DMS 273 treated with DMSO at 0.1 percent for 48 hours (cell line): ENCODE results near the gene ADK.
"Not testable (repeated sequence)": the region's sequence is repeated elsewhere in the genome, so short reads cannot be mapped to it uniquely, and the experiment has no call there.

ENCODE experiments used
- DNase-seq: peaks from one replicate; lab custom pipeline; 2025; lab: John Stamatoyannopoulos, UW

The ADK gene

DNA sequence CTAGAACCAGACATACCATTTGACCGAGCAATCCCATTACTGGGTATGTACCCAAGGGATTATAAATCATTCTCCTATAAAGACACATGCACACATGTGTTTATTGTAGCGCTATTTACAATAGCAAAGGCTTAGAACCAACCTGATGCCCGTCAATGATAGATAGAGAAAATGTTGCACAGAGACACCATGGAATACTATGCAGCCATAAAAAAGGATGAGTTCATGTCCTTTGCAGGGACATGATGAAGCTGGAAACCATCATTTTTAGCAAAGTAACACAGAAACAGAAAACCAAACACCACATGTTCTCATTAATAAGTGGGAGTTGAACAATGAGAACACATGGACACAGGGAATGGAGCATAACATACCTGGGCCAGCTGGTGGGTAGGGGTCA is 202.0 kb downstream of the ADK start:
- not testable (repeated sequence) for DNase-seq

DNA sequence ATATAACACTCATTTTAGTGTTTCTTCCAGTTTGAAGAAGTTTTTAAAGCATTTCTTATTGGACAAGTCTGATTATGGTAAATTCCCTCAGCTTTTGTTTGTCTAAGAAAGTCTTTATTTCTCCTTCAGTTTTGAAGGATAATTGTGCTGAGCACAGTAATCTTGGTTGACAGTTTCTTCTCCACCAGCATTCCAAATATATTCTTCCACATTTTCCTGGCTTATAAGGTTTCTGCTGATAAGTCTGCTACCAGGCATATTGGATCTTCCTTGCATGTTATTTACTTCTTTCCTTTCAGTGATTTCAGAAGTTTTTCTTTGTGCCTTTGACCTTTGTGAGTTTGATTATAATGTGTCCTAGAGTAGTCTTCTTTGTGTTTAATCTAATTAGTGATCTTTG is 210.7 kb downstream of the ADK start:
- no peak for DNase-seq

DNA sequence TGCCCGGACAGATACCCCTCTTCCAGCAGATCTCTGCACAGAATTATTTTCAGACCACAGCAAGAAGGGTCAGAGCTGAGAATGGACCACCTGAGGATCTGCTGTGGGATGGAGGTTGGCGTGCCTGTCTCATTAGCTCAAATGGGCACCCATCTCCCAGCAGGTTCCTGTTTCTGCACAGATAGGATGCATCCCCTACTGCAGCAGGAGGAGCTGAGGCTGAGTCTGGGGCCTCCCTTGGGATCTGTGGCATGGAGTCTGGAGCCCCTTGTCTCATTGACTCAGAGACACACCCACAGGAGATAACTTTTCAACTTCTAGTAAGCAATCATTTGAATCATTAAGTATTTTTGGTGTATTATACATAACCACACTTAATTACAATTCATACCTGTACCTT is 212.7 kb downstream of the ADK start:
- no peak for DNase-seq

GRCh38 chr10:74365109-74365508 is 214.1 kb downstream of the ADK start:
- DNase-seq = no peak

GRCh38 chr10:74371696-74372095 is 220.7 kb downstream of the ADK start:
- no peak for DNase-seq

DNA sequence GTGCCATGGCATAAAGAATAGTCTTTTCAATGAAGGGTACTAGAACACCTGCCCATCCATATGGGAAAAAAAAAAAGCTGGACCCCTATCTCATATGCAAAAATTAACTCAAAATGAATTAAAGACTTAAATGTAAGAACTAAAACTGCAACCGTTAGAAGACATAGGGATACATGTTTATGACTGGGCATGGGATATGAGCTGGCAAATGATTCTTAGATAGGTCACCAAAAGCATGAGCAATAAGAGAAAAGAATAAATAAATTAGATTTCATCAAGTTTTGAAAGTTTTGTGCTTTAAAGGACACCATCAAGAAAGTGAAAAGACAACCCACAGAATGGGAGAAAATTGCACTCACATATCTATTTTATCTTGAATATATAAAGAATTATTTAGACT is 222.0 kb downstream of the ADK start:
- no peak for DNase-seq

DNA sequence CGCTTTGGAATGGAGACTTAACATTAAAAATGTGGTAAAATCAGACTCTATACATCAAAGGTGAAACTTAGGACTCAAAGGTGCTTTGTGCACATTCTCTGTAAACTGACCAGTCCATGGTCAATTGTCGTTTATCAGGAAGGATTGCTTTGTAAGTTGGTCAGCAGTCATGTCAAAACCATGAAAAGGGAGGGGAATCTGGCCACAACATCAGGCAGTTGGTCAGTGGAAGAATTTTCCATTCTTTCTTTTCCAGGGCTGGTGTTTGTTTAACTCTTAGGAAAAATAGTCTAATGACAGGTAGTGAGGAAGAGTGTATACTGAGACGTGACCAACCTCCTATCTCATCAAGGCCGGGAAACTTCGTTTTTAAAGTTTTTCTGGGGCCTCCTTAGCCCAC is 226.5 kb downstream of the ADK start:
- no peak for DNase-seq

GRCh38 chr10:74379474-74379873 is 228.5 kb downstream of the ADK start:
- no peak for DNase-seq

DNA sequence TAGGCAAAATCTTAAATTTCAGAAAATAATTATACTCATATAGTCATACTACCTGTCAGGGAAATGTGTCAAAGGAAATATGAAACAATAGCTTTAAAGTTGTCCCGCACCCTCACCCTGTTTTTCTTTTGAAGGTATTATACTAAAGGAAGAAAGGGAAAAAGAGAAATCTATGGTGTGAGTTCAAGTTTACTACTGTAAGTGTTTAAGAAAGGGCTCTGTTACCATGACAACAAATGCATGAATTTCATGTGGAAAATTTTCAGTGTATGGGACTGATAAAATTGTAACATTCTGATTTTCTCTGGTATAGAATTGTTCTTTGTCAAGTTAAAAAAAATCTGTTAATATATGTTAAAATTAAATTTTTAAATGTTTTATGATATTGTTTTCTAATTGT is 229.8 kb downstream of the ADK start:
- DNase-seq = no peak

DNA sequence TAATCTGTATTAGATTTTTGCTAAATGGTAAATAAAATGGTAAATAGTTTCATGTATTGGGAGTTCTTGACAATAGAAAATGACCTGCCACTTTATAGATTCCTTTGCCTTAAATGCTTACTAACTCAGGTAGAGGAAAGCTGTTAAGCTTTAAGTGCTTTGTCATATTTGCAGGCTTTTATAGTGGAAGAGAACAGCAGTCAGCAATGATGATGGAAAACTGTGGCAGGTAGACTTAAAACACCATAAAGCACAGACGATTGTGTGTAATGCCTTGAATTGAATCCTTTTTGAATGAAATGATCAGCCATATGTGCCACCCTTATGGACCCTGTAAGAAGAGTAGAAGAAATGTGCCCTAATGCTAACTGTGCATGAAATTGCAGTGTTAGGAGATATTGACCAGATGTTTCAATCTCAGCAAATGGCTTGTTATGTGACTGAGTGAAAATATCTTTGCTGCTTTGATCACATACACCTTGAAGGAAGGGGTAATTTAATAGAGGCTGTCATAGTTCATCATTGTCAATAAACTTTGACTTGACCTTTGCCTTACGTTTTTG is 230.4 kb downstream of the ADK start:
- peak; percentile 51 for DNase-seq

- no peak for DNase-seq
These were observed 231.6 kb downstream of the ADK start for GRCh38 chr10:74382663-74383062.

- no peak for DNase-seq
These were observed 232.6 kb downstream of the ADK start for GRCh38 chr10:74383642-74384041.

- DNase-seq = no peak
These were observed 233.7 kb downstream of the ADK start for GRCh38 chr10:74384615-74385183.

DNA sequence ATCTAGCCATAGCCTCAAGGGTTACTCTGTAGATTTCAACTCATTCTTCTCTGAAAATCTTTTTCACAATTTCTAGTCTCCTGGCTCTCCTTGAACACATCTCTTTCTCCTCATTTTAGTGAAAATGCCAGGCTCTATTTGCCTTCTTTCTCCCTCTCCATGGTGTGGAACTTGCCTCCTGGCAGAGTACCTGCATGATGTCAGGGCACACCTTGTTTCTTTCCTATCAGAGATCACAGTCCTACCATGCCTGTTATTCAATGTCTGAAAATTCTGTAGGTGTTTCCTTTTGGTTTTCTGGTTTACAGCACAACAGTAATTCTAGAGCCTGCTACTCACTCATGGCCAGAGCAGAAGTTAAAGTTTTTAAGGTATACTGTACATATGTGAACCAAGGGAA is 237.8 kb downstream of the ADK start:
- DNase-seq = no peak

DNA sequence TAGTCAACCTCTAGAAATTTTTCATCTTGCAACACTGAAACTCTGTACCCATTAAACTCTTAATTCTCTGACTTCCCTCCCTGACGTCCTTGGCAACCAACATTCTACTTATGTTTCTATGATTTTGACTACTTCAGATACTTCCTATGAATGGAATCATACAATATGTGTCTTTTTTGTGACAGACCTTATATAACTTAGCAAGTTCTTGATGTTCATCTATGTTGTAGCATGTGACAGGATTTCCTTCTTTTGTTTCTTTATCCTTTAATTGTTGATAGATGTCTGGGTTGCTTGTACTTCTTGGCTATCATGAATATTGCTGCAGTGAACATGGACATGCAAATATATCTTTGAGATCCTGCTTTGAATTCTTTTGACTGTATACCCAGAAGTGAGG is 240.8 kb downstream of the ADK start:
- DNase-seq = no peak

GRCh38 chr10:74394416-74394969 is 243.5 kb downstream of the ADK start:
- DNase-seq = no peak

- DNase-seq = no peak
These were observed 249.2 kb downstream of the ADK start for GRCh38 chr10:74400186-74400585.

DNA sequence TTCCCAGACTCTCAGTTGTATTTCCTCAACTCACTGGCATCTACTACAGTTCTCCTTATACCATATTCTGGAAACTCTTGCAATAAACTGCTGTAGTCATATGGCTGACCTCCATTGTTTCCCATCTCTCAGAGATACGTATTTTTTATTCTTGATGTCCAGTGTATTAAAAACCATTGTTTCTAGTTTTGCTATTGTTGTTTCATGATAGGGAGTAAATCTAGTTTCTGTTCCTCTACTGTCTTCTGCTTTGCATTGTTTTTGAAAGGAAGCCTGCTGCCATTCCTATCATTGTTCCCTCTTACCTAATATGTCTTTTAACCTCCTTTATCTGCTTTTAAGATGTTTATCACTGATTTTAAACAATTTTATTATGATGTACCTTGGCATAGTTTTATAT is 255.0 kb downstream of the ADK start:
- no peak for DNase-seq

DNA sequence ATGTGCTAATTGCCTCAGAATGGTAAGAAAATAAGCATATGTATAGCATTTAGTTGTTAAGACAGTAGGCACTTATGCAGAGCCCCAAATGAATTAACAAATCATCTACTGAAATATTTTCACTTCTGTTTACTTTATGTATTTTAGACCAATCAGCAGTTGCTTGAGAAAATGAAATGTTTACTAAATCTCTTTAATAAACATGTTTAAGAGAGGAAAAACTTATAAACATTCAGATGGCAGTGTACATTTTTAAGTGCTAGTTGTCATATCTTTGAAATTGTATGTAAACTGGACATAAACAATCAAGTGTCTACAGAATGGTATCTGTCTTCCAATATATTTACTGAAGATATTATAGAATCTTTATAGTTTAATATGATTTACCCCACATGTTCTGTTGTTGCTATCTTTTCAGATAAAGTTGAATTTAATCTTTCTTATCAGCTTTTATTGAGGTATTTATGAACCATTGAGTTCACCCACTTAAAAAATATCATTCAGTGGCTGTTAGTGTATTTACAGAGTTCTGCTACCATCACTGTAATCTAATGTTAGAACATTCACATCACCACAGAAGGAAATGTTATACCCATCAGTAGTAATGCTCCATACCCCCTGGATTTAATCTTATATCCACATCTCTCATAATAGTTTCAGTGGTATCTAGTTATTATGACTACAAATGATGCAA is 264.3 kb downstream of the ADK start:
- no peak for DNase-seq

DNA sequence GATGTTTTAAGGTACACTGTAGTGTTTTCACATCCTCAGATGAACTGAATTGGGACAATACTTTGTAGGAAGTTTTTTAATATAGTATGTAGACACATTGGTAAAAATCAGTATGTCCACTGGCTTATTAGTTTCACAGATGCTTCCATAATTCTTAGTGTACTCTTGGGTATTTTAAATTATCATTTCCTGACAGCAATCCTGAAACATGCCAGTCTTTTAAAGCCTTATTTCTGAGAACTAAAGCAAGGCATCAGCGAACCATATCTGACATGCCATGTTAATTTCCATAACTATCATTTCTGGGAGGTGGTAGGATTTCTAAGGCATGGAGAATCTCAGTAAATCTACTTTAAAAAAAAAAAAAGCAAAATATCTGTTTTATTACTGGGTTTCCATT is 266.4 kb downstream of the ADK start:
- no peak for DNase-seq

GRCh38 chr10:74418285-74418872 is 267.4 kb downstream of the ADK start:
- DNase-seq = peak; percentile 95

DNA sequence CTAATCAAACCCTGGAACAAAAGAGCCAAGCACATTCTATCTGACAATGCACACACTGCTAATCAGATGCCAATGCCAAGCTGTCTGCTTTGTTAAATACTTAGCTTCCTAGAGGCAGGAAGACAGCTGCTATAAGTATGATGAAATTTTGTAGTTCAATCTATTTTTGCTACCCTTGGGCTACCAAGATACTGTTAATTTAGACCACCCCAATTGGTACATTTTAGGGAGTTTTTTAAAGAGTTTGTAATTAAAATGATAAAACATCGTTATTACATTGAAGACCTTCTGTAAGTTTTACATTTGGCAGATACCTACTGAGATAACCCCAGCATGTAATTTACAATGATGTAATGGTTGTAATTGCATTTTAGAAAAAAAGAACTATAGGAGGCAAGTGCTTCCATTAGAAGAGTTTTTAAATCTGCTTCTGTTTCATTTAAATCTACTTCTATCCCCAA is 268.5 kb downstream of the ADK start:
- DNase-seq = peak; percentile 21

DNA sequence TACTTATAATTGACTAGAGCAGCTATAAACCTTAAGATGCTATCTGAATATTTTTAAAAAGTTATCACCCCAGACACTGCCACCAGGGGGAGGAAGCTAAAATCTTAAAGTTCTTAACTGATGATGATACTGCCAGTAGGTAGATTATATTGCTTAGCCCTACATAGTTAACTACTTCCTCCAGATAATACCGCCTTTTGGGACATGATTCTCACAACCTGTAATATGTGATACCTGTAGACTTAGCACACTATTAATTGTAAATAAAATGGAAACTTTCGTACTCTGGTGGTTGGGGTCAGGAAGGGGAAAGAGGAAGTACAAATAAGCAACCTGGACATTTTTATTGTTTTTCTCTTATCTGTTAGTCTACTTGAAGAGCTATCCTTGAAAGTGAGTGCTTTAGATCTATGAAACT is 268.9 kb downstream of the ADK start:
- DNase-seq = no peak
